Lung (tissue), 12 donors: ENCODE measurements around the gene NGFR. TPM values are rescaled to one million over a fixed set of nuclear protein-coding genes. Genes with fewer than 3 reads are reported as not detected.

Experiments used
- ATAC-seq: fragments of 200-7000 bp; cut with Tn5 transposase; one replicate; pipeline ENCODE4 v1.9.1; 2020; ENCODE audit warnings: moderate number of reproducible peaks; ENCODE audit not compliant: insufficient read depth, low FRiP score
- DNase-seq, 3 donors: peaks; one replicate each; pipeline ENCODE4 v3.0.0-alpha.2; 2013 to 2017
- H3K27ac ChIP-seq, 2 donors: one replicate each; pipeline ENCODE4 v1.5.1; 2013; ENCODE audit warnings: mild to moderate bottlenecking in 2 of 2, moderate library complexity in 2 of 2, control low read depth in 1 of 2, inconsistent platforms in 1 of 2, low read depth in 1 of 2, low read length in 1 of 2
- H3K27me3 ChIP-seq, 3 donors: one replicate each; pipeline ENCODE4 v1.5.1; 2013; ENCODE audit warnings: low read length in 2 of 3; ENCODE audit not compliant: control insufficient read depth in 3 of 3, insufficient read depth in 3 of 3
- H3K36me3 ChIP-seq, 4 donors: one replicate each; pipeline ENCODE4 v1.5.1; 2013; ENCODE audit warnings: low read length in 4 of 4, mild to moderate bottlenecking in 1 of 4, moderate library complexity in 1 of 4; ENCODE audit not compliant: control insufficient read depth in 4 of 4, insufficient read depth in 4 of 4
- H3K4me1 ChIP-seq, 5 donors: one replicate each; pipeline ENCODE4 v1.5.1; 2013; ENCODE audit warnings: low read length in 5 of 5, mild to moderate bottlenecking in 2 of 5, moderate library complexity in 1 of 5; ENCODE audit not compliant: control insufficient read depth in 5 of 5, insufficient read depth in 5 of 5
- H3K4me3 ChIP-seq: one replicate; pipeline ENCODE4 v1.5.1; 2013; ENCODE audit warnings: mild to moderate bottlenecking, control low read depth, moderate library complexity
- H3K9ac ChIP-seq, 2 donors: one replicate each; pipeline ENCODE4 v1.5.1; 2013; ENCODE audit warnings: low read length in 2 of 2, control low read depth in 1 of 2; ENCODE audit not compliant: insufficient read depth in 1 of 2
- H3K9me3 ChIP-seq, 4 donors: one replicate each; pipeline ENCODE4 v1.5.1; 2013; ENCODE audit warnings: low read length in 3 of 4, mild to moderate bottlenecking in 1 of 4, moderate library complexity in 1 of 4; ENCODE audit not compliant: control insufficient read depth in 4 of 4, insufficient read depth in 3 of 4
- WGBS, 2 donors: extraction: QIAGEN DNeasy Blood & Tissue Kit; methylation state at CpG; one replicate each; pipeline ENCODE4 v1.1.7; 2013; 5-methylcytosine and 5-hydroxymethylcytosine counted together
- polyA plus RNA-seq, 2 donors: library from polyadenylated mRNA; stranded (reverse); fragments of 200-250 nt; gene quantifications; one replicate each; pipeline ENCODE4 v1.2.1, GENCODE V29; 2013
- total RNA-seq, 2 donors: library from RNA; depleted of rRNA in 1 of 2; stranded (reverse); fragments of >200 nt in 1 of 2; gene quantifications; one replicate each; pipeline ENCODE4 v1.2.1, GENCODE V29; 2014 to 2021
- TF ChIP-seq, protein P1 (sequence below): IDR thresholded peaks from 2 replicates; pipeline ENCODE4 v1.5.1; 2012; ENCODE audit warnings: mild to moderate bottlenecking; ENCODE audit errors: control extremely low read depth, extremely low read depth
- donor health status: control.
- donor health status: control.
- donor health status: Bipolar disorder and iron deficiency.
- donor health status: healthy.
- donor health status: DM: yes; HTN: yes; CAD: no.

NGFR gene
- total and polyA plus RNA-seq, 4 donors = 1.3 to 4.9 (median 3.2) TPM

DNA sequence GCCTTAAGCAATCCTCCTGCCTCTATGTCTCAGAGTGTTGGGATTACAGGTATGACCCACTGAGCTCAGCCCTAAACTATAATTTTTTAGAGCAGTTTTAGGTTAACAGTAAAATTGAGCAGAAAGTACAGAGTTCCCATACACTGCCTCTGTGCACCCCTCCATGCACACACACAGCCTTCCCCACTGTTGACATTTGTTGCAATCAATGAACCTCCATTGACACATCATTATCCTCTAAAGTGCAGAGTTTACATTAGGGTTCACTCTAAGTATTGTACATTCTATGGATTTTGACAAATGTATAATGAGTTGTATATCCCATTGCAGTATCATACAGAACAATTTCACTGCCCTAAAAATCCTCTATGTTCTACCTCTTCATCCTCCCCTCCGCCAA is 35.0 kb downstream of the NGFR start:
- H3K9ac ChIP-seq = no peak overlapping the region
- no peak overlapping the region for H3K4me3 ChIP-seq
- ATAC-seq (no peak), DNase-seq (no peak)
- peaks cover 0 to 4% (median 0%) of the 10 kb centered on the region in 5 donors for H3K4me1 ChIP-seq
- WGBS, 2 donors = 98 to 100% methylated on average over 1 of the region's 1 CpG
- H3K27me3 ChIP-seq = peaks cover 0 to 11% (median 0%) of the 10 kb centered on the region in 3 donors
- no peaks in the 10 kb centered on the region for H3K36me3 ChIP-seq
- no peaks in the 10 kb centered on the region for H3K9me3 ChIP-seq
- H3K27ac ChIP-seq = no peak overlapping the region
- TF ChIP-seq, protein P1, sequence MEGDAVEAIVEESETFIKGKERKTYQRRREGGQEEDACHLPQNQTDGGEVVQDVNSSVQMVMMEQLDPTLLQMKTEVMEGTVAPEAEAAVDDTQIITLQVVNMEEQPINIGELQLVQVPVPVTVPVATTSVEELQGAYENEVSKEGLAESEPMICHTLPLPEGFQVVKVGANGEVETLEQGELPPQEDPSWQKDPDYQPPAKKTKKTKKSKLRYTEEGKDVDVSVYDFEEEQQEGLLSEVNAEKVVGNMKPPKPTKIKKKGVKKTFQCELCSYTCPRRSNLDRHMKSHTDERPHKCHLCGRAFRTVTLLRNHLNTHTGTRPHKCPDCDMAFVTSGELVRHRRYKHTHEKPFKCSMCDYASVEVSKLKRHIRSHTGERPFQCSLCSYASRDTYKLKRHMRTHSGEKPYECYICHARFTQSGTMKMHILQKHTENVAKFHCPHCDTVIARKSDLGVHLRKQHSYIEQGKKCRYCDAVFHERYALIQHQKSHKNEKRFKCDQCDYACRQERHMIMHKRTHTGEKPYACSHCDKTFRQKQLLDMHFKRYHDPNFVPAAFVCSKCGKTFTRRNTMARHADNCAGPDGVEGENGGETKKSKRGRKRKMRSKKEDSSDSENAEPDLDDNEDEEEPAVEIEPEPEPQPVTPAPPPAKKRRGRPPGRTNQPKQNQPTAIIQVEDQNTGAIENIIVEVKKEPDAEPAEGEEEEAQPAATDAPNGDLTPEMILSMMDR = no peak

DNA sequence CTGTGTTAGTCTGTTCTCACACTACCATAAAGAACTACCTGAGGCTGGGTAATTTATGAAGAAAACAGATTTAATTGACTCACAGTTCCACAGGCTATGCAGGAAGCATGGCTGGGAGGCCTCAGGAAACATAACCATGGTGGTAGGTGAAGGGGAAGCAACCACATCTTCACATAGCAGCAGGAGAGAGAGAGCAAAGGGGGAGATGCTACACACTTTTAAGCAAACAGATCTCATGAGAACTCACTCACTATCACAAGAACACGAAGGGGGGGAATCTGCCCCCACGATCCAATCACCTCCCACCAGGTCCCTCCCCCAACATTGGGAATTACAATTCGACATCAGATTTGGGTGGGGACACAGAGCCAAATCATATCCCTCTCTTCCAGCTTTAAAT is 48.8 kb downstream of the NGFR start:
- Histone ChIP-seq H3K27ac (no peak overlapping the region), H3K9ac (no peak overlapping the region), H3K4me1 (peaks cover 0 to 10% (median 5%) of the 10 kb centered on the region in 5 donors), H3K27me3 (no peaks in the 10 kb centered on the region), H3K9me3 (no peaks in the 10 kb centered on the region), H3K4me3 (no peak overlapping the region), H3K36me3 (no peaks in the 10 kb centered on the region)
- TF ChIP-seq, protein P1 = no peak
- 90 to 94% methylated on average over 3 of the region's 3 CpGs for WGBS, 2 donors
- ATAC-seq (no peak), DNase-seq (no peak)

GRCh38 chr17:49545007-49545660 is 50.0 kb downstream of the NGFR start:
- no peak for DNase-seq
- Histone ChIP-seq H3K9ac (no peak overlapping the region), H3K4me1 (peaks cover 0 to 10% (median 5%) of the 10 kb centered on the region in 5 donors), H3K27me3 (no peaks in the 10 kb centered on the region), H3K27ac (no peak overlapping the region), H3K4me3 (no peak overlapping the region), H3K36me3 (no peaks in the 10 kb centered on the region), H3K9me3 (no peaks in the 10 kb centered on the region)
- 74 to 83% methylated on average over 8 of the region's 8 CpGs for WGBS, 2 donors
- ATAC-seq = no peak
- TF ChIP-seq, protein P1 = no peak
